H1 (cell line): Measurements from ENCODE around the gene TCERG1L. TPM values are rescaled to one million over a fixed set of nuclear protein-coding genes. Genes with fewer than 3 reads are reported as not detected.

ENCODE experiments used
- CTCF ChIA-PET: fragments of 300-600 bp; sonication (Branson Sonifier 250); formaldehyde crosslinking; loops from one replicate; lab custom pipeline; 2021; ENCODE audit not compliant: partially characterized antibody; lab: Charles Lee
- POLR2A ChIA-PET: fragments of 300-600 bp; sonication (Branson Sonifier 250); formaldehyde crosslinking; loops from one replicate; lab custom pipeline; 2021; ENCODE audit warnings: inconsistent platforms; ENCODE audit not compliant: partially characterized antibody; lab: Charles Lee
- DNase-seq, 2 experiments: peaks; one replicate each; pipeline versions ENCODE4 v3.0.0 to v3.0.0-alpha.2; 2010 to 2022; ENCODE audit warnings: low spot score in 2 of 2, low read depth in 1 of 2, mixed read lengths in 1 of 2
- FAIRE-seq: peaks from 2 replicates; lab custom pipeline; 2011; peaks lifted over from hg19 to GRCh38; lab: Jason Lieb, UNC
- H2AFZ ChIP-seq: 2 replicates; pipeline ENCODE4 v1.8.1; 2012; ENCODE audit warnings: low read length, inconsistent platforms
- H2AK5ac ChIP-seq: 2 replicates; pipeline ENCODE4 v1.6.1; 2013; ENCODE audit warnings: low read depth, low read length
- H2BK120ac ChIP-seq: replicated peaks from 2 replicates; pipeline ENCODE3; 2013; ENCODE audit warnings: low read depth, low read length, inconsistent platforms
- H2BK12ac ChIP-seq: 2 replicates; pipeline ENCODE4 v1.6.1; 2013; ENCODE audit warnings: low read depth, low read length
- H2BK15ac ChIP-seq: 2 replicates; pipeline ENCODE4 v1.6.1; 2013; ENCODE audit warnings: low read length
- H2BK20ac ChIP-seq: 2 replicates; pipeline ENCODE4 v1.6.1; 2013; ENCODE audit warnings: low read length
- H2BK5ac ChIP-seq: 2 replicates; pipeline ENCODE4 v1.6.1; 2013; ENCODE audit warnings: low read depth, low read length
- H3K14ac ChIP-seq: 2 replicates; pipeline ENCODE4 v1.6.1; 2013; ENCODE audit warnings: inconsistent platforms; ENCODE audit not compliant: insufficient read length
- H3K18ac ChIP-seq: 2 replicates; pipeline ENCODE4 v1.6.1; 2013; ENCODE audit warnings: low read length; ENCODE audit errors: extremely low read depth
- H3K23ac ChIP-seq: 2 replicates; pipeline ENCODE4 v1.6.1; 2013; ENCODE audit warnings: inconsistent platforms; ENCODE audit not compliant: insufficient read length
- H3K23me2 ChIP-seq: 2 replicates; pipeline ENCODE4 v1.6.1; 2013; ENCODE audit warnings: low read depth, low read length
- H3K27ac ChIP-seq: 2 replicates; pipeline ENCODE4 v1.6.1; 2011; ENCODE audit warnings: low read depth, low read length, inconsistent platforms
- H3K27me3 ChIP-seq, 4 experiments: replicated peaks in 1 of 4; 1 replicate in 1 of 4; 2 replicates in 3 of 4; pipeline versions ENCODE4 v1.6.1 to v1.8.1; 2011 to 2013; ENCODE audit warnings: low read length in 3 of 4, mild to moderate bottlenecking in 3 of 4, inconsistent platforms in 2 of 4, mixed read lengths in 2 of 4, moderate library complexity in 1 of 4; ENCODE audit not compliant: control insufficient read depth in 3 of 4, insufficient read depth in 3 of 4; ENCODE audit errors: extremely low read depth in 1 of 4
- H3K36me3 ChIP-seq, 4 experiments: 2 replicates each; pipeline versions ENCODE4 v1.6.1 to v1.8.1; 2011 to 2013; ENCODE audit warnings: mild to moderate bottlenecking in 4 of 4, low read length in 3 of 4, moderate library complexity in 2 of 4, control low read depth in 1 of 4, inconsistent platforms in 1 of 4; ENCODE audit not compliant: insufficient read depth in 4 of 4, control insufficient read depth in 2 of 4
- H3K4ac ChIP-seq: replicated peaks from 2 replicates; pipeline ENCODE3; 2013; ENCODE audit warnings: low read length, low read depth, mixed read lengths, inconsistent platforms; ENCODE audit not compliant: insufficient read length
- H3K4me1 ChIP-seq, 4 experiments: replicated peaks in 1 of 4; 1 replicate in 1 of 4; 2 replicates in 3 of 4; pipeline versions ENCODE4 v1.6.1 to v1.8.1; 2011 to 2013; ENCODE audit warnings: low read length in 3 of 4, inconsistent platforms in 2 of 4, mixed read lengths in 1 of 4; ENCODE audit not compliant: insufficient read depth in 4 of 4, control insufficient read depth in 3 of 4
- H3K4me2 ChIP-seq, 2 experiments: 2 replicates each; pipeline versions ENCODE4 v1.6.1 to v1.8.1; 2011 to 2013; ENCODE audit warnings: low read depth in 2 of 2, low read length in 2 of 2, control low read depth in 1 of 2, inconsistent platforms in 1 of 2, mild to moderate bottlenecking in 1 of 2; ENCODE audit not compliant: insufficient read depth in 1 of 2
- H3K4me3 ChIP-seq, 4 experiments: fragments of 200-600, 300-600 bp in 1 of 4; sonication (generic), shearing (Covaris generic), sonication (Bioruptor Twin) in 1 of 4; 2 replicates each; pipeline versions ENCODE4 v1.5.1 to v1.8.1; 2011 to 2016; ENCODE audit warnings: low read length in 4 of 4, low read depth in 3 of 4, control low read depth in 2 of 4, inconsistent platforms in 2 of 4, mild to moderate bottlenecking in 2 of 4, mixed read lengths in 1 of 4, moderate library complexity in 1 of 4; ENCODE audit not compliant: insufficient read depth in 2 of 4; ENCODE audit errors: extremely low read depth in 1 of 4
- H3K56ac ChIP-seq: replicated peaks from 2 replicates; pipeline ENCODE3; 2013; ENCODE audit warnings: low read depth, mild to moderate bottlenecking, mixed read lengths, low read length, inconsistent platforms; ENCODE audit not compliant: insufficient read length
- H3K79me1 ChIP-seq: 2 replicates; pipeline ENCODE4 v1.6.1; 2013; ENCODE audit warnings: low read depth, low read length, control low read depth
- H3K79me2 ChIP-seq, 2 experiments: 2 replicates each; pipeline versions ENCODE4 v1.6.1 to v1.8.1; 2012 to 2013; ENCODE audit warnings: low read length in 2 of 2, mild to moderate bottlenecking in 2 of 2, inconsistent platforms in 1 of 2; ENCODE audit not compliant: insufficient read depth in 2 of 2, control insufficient read depth in 1 of 2
- H3K9ac ChIP-seq, 4 experiments: replicated peaks in 1 of 4; 1 replicate in 1 of 4; 2 replicates in 3 of 4; pipeline versions ENCODE4 v1.6.1 to v1.8.1; 2011 to 2013; ENCODE audit warnings: low read depth in 3 of 4, low read length in 3 of 4, control low read depth in 2 of 4, mild to moderate bottlenecking in 2 of 4, moderate library complexity in 2 of 4, inconsistent platforms in 1 of 4; ENCODE audit errors: extremely low read depth in 1 of 4
- H3K9me3 ChIP-seq, 2 experiments: 2 replicates each; pipeline versions ENCODE4 v1.6.1 to v1.8.1; 2012 to 2013; ENCODE audit warnings: mild to moderate bottlenecking in 2 of 2, moderate library complexity in 2 of 2, control low read depth in 1 of 2, inconsistent platforms in 1 of 2, low read depth in 1 of 2, low read length in 1 of 2, mixed read lengths in 1 of 2; ENCODE audit not compliant: insufficient read depth in 2 of 2
- H4K20me1 ChIP-seq, 2 experiments: replicated peaks in 1 of 2; 2 replicates each; pipeline versions ENCODE3 to v1.8.1; 2011 to 2013; ENCODE audit warnings: inconsistent platforms in 2 of 2, low read length in 2 of 2, mild to moderate bottlenecking in 1 of 2; ENCODE audit not compliant: insufficient read depth in 2 of 2, control insufficient read depth in 1 of 2
- H4K5ac ChIP-seq: 2 replicates; pipeline ENCODE4 v1.6.1; 2013; ENCODE audit warnings: low read length, low read depth, mixed read lengths, inconsistent platforms; ENCODE audit not compliant: insufficient read length
- H4K8ac ChIP-seq: 2 replicates; pipeline ENCODE4 v1.8.0; 2013; ENCODE audit warnings: mild to moderate bottlenecking, moderate library complexity, low read length, inconsistent platforms; ENCODE audit not compliant: insufficient read depth; ENCODE audit errors: extremely low read depth
- H4K91ac ChIP-seq: replicated peaks from 2 replicates; pipeline ENCODE3; 2013; ENCODE audit warnings: low read length, mixed read lengths, inconsistent platforms; ENCODE audit not compliant: insufficient read length
- ASH2L ChIP-seq: fragments of 200-600, 300-600 bp; sonication (generic); IDR thresholded peaks from one replicate; pipeline ENCODE4 v1.7.1; 2017; ENCODE audit warnings: low read length
- ATF2 ChIP-seq: IDR thresholded peaks from 2 replicates; pipeline ENCODE4 v1.6.1; 2012; ENCODE audit warnings: low read length, inconsistent platforms
- CBX8 ChIP-seq: fragments of 300-800, 300-1000 bp; sonication (generic); IDR thresholded peaks from 2 replicates; pipeline ENCODE4 v1.7.1; 2016; ENCODE audit warnings: low read depth, low read length, borderline replicate concordance
- HDAC2 ChIP-seq, 2 experiments: fragments of 300-600 bp in 1 of 2; sonication (generic) in 1 of 2; IDR thresholded peaks; 2 replicates each; pipeline ENCODE4 v1.6.1; 2011 to 2012; ENCODE audit warnings: low read depth in 2 of 2, low read length in 2 of 2, mild to moderate bottlenecking in 2 of 2, moderate library complexity in 2 of 2, borderline replicate concordance in 1 of 2, inconsistent platforms in 1 of 2
- HDAC6 ChIP-seq: IDR thresholded peaks from one replicate; pipeline ENCODE4 v1.7.1; 2012; ENCODE audit warnings: low read depth, mild to moderate bottlenecking, inconsistent platforms, low read length, moderate library complexity
- PHF8 ChIP-seq: fragments of 200-600 bp; sonication (generic); conservative IDR thresholded peaks from 2 replicates; pipeline ENCODE4 v1.7.1; 2012; ENCODE audit warnings: low read depth, mild to moderate bottlenecking, inconsistent platforms, low read length, moderate library complexity
- POLR2A ChIP-seq, 2 experiments: IDR thresholded peaks; 1 replicate in 1 of 2; 2 replicates in 1 of 2; pipeline ENCODE4 v1.6.1; 2011; ENCODE audit warnings: low read depth in 2 of 2, low read length in 2 of 2, mild to moderate bottlenecking in 2 of 2; ENCODE audit errors: control extremely low read depth in 1 of 2
- POU5F1 ChIP-seq: IDR thresholded peaks from 2 replicates; pipeline ENCODE4 v1.6.1; 2011; ENCODE audit warnings: low read depth, mild to moderate bottlenecking, low read length, moderate library complexity
- RBBP5 ChIP-seq: IDR thresholded peaks from 2 replicates; pipeline ENCODE4 v1.7.1; 2012; ENCODE audit warnings: low read depth, mild to moderate bottlenecking, inconsistent platforms, low read length, moderate library complexity, borderline replicate concordance
- RNF2 ChIP-seq: fragments of 200-900, 300-1000 bp; sonication (generic); IDR thresholded peaks from 2 replicates; pipeline ENCODE4 v1.7.1; 2016; ENCODE audit warnings: borderline replicate concordance, low read depth, mild to moderate bottlenecking, antibody characterized with exemption, low read length; ENCODE audit not compliant: poor library complexity, severe bottlenecking; ENCODE audit errors: missing control alignments
- SIX5 ChIP-seq: IDR thresholded peaks from 2 replicates; pipeline ENCODE4 v1.6.1; 2011; ENCODE audit warnings: mild to moderate bottlenecking, low read depth, low read length
- WGBS, 2 experiments: shearing (Covaris generic) in 1 of 2; methylation state at CpG; one replicate each; pipeline versions ENCODE4 v1.1.6 to v1.1.7; 2013 to 2015; ENCODE audit warnings: low lambda C conversion rate in 2 of 2, mixed read lengths in 2 of 2, inconsistent platforms in 1 of 2, low coverage in 1 of 2, missing lambda C conversion rate in 1 of 2; ENCODE audit not compliant: insufficient replicate concordance in 2 of 2, insufficient coverage in 1 of 2, insufficient read length in 1 of 2; ENCODE audit errors: extremely low coverage in 1 of 2, missing lambda C conversion rate in 1 of 2; 5-methylcytosine and 5-hydroxymethylcytosine counted together
- polyA plus RNA-seq, 7 experiments: library from polyadenylated mRNA; depleted of rRNA in 3 of 7; stranded (reverse) in 5 of 7; unstranded in 2 of 7; fragments of >200 nt in 5 of 7; fragments of 200-250 nt in 2 of 7; gene quantifications; 1 replicate in 5 of 7; 2 replicates in 1 of 7; 4 replicates in 1 of 7; pipeline versions ENCODE4 v1.2.1 to v1.2.3, GENCODE V29; 2011 to 2013; ENCODE audit warnings: missing spikeins in 2 of 7, mixed read lengths in 2 of 7
- total RNA-seq: library from RNA; stranded (reverse); fragmentation: NEBNext Ultra II Directional; extraction: Animal tissue kit (Norgen Biotek cat#: 25700); gene quantifications from 2 replicates; pipeline ENCODE4 v1.2.1, GENCODE V29; 2021

TCERG1L gene
- total and polyA plus RNA-seq, 2 of the 8 experiments (the other 6 are each of a cell fraction or from before 2014, with no cell fraction given), result 3.9 to 6.9 TPM

- no peaks in the 10 kb centered on the region for H3K23me2 ChIP-seq
- no peak overlapping the region for H3K18ac ChIP-seq
- H4K8ac ChIP-seq, result no peak overlapping the region
- H2BK120ac ChIP-seq, result no peak overlapping the region
- WGBS, 2 experiments, result 90% methylated on average over 18 of the region's 27 CpGs; no CpG with 5 or more reads in 1 of the 2 experiments
- no peak overlapping the region for H3K4me2 ChIP-seq
- no peak overlapping the region for H3K9ac ChIP-seq
- H3K4me1 ChIP-seq, result peaks cover 0 to 3% (median 1%) of the 10 kb centered on the region in 4 experiments; a peak in 5 of 7 replicates
- ChIA-PET CTCF (no interaction called here), POLR2A (no interaction called here)
- DNase-seq (no peak), FAIRE-seq (no peak)
- no peaks in the 10 kb centered on the region for H3K79me2 ChIP-seq
- H3K14ac ChIP-seq, result no peak overlapping the region
- H2BK20ac ChIP-seq, result no peak overlapping the region
- H4K20me1 ChIP-seq, result no peaks in the 10 kb centered on the region
- H3K27ac ChIP-seq, result no peak overlapping the region
- H3K79me1 ChIP-seq, result no peaks in the 10 kb centered on the region
- H4K91ac ChIP-seq, result no peak overlapping the region
- H2BK12ac ChIP-seq, result no peak overlapping the region
- no peak overlapping the region for H2AFZ ChIP-seq
- H2AK5ac ChIP-seq, result no peak overlapping the region
- H2BK15ac ChIP-seq, result no peak overlapping the region
- H3K4ac ChIP-seq, result no peak overlapping the region
- H3K4me3 ChIP-seq, result no peak overlapping the region
- H3K9me3 ChIP-seq, result peaks cover 5 to 10% of the 10 kb centered on the region in 2 experiments; a peak in 3 of 4 replicates
- H4K5ac ChIP-seq, result no peak overlapping the region
- no peaks in the 10 kb centered on the region for H3K36me3 ChIP-seq
- no peaks in the 10 kb centered on the region; a peak in 1 of 7 replicates for H3K27me3 ChIP-seq
- no peak overlapping the region for H2BK5ac ChIP-seq
- no peak overlapping the region for H3K23ac ChIP-seq
- H3K56ac ChIP-seq, result no peak overlapping the region
- TF ChIP-seq RNF2, result no peak
- no peak for TF ChIP-seq HDAC2 (IDR thresholded peaks at IDR 0.05; ENCODE audit: borderline replicate concordance in 1 of 2, low read depth in 2 of 2, low read length in 2 of 2)
- no peak for TF ChIP-seq ATF2
- TF ChIP-seq PHF8, result no peak
- TF ChIP-seq SIX5, result no peak
- TF ChIP-seq POLR2A (IDR thresholded peaks at IDR 0.05; ENCODE audit: control extremely low read depth in 1 of 2, low read depth in 2 of 2, low read length in 2 of 2), result no peak
- TF ChIP-seq RBBP5, result no peak
- TF ChIP-seq ASH2L, result no peak
- no peak for TF ChIP-seq HDAC6
- no peak for TF ChIP-seq CBX8
- no peak for TF ChIP-seq POU5F1
These were observed 164.1 kb downstream of the TCERG1L start for GRCh38 chr10:131147301-131147975.
